ENCODE measurements around the gene GTF2IRD1. TPM values are rescaled to one million over a fixed set of nuclear protein-coding genes. Genes with fewer than 3 reads are reported as not detected.
"Not testable (repeated sequence)": the region's sequence is repeated elsewhere in the genome, so short reads cannot be mapped to it uniquely, and the experiment has no call there.

GTF2IRD1 gene
- total RNA-seq, 4 donors from 2014 or later, result 42.9 to 109 (median 77.0) TPM

GRCh38 chr7:74553596-74554012, 99.9 kb downstream of the GTF2IRD1 start:
- DNase-seq (peak; percentile 64 to 89), ATAC-seq (peak; percentile 90 to 94)
- in situ Hi-C loops (cut with MboI; ENCODE audit: low sequenced_read_pairs in 4 of 4); H3K27me3 ChIP-seq; H3K9me3 ChIP-seq; H3K4me3 ChIP-seq: not testable (repeated sequence)
- TF ChIP-seq POLR2A (IDR thresholded peaks at IDR 0.05), result peak; percentile 18 to 37
- intact Hi-C loops (cut with DNase I; ENCODE audit: low total_unique reads), result loop anchor here (5.0 to 10.0 kb wide), 2 partner anchors 101 to 126 kb away; partner anchors contain the start of gene GTF2I
- peaks cover 0 to 48% of the 10 kb centered on the region in 2 donors for H3K36me3 ChIP-seq
- peak overlapping the region; percentile 89 to 90 (median 89) for H3K27ac ChIP-seq
- peaks cover 12 to 15% of the 10 kb centered on the region in 2 donors for H3K4me1 ChIP-seq

DNA sequence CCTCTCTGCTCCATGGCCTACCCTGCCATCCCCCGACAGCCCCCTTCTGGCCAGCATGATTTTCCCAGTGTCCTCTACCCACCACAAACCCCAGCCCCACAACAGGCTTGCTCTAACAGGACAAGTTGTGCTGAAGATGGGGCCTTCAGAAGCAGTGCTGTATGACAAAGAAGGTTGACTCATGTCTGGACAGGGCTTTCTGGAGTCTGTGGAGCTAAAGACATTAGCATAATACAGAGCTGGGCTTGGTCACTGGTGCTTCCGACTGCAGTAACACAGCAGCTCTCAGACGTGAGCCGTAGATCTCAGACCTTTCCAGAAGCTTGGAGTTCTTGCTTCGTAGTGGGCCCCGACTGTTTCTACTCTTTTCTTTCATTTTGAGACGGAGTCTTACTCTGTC, 100.5 kb downstream of the GTF2IRD1 start:
- TF ChIP-seq CTCF (IDR thresholded peaks at IDR 0.05 in 4 of 5, conservative IDR thresholded peaks at IDR 0.05 in 1 of 5) (no peak), POLR2A (IDR thresholded peaks at IDR 0.05) (no peak)
- Histone ChIP-seq H3K27ac (peak overlapping the region; percentile 89 to 90 (median 89)), H3K36me3 (peaks cover 0 to 48% of the 10 kb centered on the region in 2 donors), H3K27me3 (no peaks in the 10 kb centered on the region), H3K4me3 (no peak overlapping the region), H3K4me1 (peaks cover 12 to 15% of the 10 kb centered on the region in 2 donors), H3K9me3 (no peaks in the 10 kb centered on the region)
- in situ Hi-C loops (cut with MboI; ENCODE audit: low sequenced_read_pairs in 4 of 4), result no loop called here
- DNase-seq (no peak), ATAC-seq (peak; percentile 14 to 55)
- intact Hi-C loops (cut with DNase I; ENCODE audit: low total_unique reads), result loop anchor here (5.0 to 10.0 kb wide), 2 partner anchors 101 to 127 kb away; partner anchors contain the start of gene GTF2I

DNA sequence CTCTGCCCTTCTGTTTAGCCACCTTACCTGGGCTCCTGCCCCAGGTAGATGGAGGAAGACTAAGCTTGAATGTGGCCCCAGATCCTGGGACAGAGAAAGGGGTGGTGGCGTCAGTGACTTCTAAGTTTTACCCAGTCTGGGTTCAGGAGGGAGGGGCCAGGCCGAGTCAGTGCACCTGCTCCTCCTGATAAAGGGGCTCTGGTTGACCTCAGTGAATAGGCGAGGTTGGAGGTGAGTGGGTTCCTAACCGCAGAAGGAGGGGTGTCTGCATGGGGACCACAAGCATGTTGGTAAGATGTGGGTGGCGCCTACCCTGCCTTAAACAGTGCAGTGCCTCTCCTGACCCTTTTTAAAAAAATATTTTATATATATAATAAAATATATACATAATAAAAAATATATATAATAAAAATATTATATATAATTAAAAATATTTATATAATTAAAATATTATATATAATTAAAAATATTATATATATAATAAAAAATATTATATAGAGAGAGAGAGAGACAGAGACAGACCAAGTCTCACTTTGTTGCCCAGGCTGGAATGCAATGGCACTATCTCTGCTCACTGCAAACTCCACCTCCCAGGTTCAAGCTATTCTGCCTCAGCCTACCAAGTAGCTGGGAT, 106.5 kb downstream of the GTF2IRD1 start:
- DNase-seq (no peak), ATAC-seq (no peak)
- no peak overlapping the region for H3K27ac ChIP-seq
- no peak overlapping the region for H3K4me3 ChIP-seq
- H3K4me1 ChIP-seq, result peaks cover 0 to 7% of the 10 kb centered on the region in 2 donors
- in situ Hi-C loops (cut with MboI; ENCODE audit: low sequenced_read_pairs in 4 of 4) (loop anchor here in 2 of 4 donors (10.0 kb wide), 1 partner anchor 135 kb away; no protein-coding TSS in a partner anchor), intact Hi-C loops (cut with DNase I; ENCODE audit: low total_unique reads) (no loop called here)
- TF ChIP-seq CTCF (IDR thresholded peaks at IDR 0.05 in 4 of 5, conservative IDR thresholded peaks at IDR 0.05 in 1 of 5) (no peak), POLR2A (IDR thresholded peaks at IDR 0.05) (no peak)
- peaks cover 0 to 65% of the 10 kb centered on the region in 2 donors for H3K36me3 ChIP-seq
- no peaks in the 10 kb centered on the region for H3K27me3 ChIP-seq
- H3K9me3 ChIP-seq, result no peaks in the 10 kb centered on the region

GRCh38 chr7:74561898-74562613, 108.3 kb downstream of the GTF2IRD1 start:
- in situ Hi-C loops (cut with MboI; ENCODE audit: low sequenced_read_pairs in 4 of 4), result loop anchor here in 2 of 4 donors (10.0 kb wide), 1 partner anchor 137 kb away; no protein-coding TSS in a partner anchor
- Histone ChIP-seq H3K36me3 (peaks cover 0 to 46% of the 10 kb centered on the region in 2 donors), H3K9me3 (no peaks in the 10 kb centered on the region), H3K4me1 (peaks cover 0 to 7% of the 10 kb centered on the region in 2 donors), H3K27me3 (no peaks in the 10 kb centered on the region), H3K4me3 (no peak overlapping the region), H3K27ac (peak overlapping the region; percentile 39 to 77 (median 73))
- DNase-seq (peak; percentile 34 to 57), ATAC-seq (peak; percentile 70 to 76)
- TF ChIP-seq CTCF (IDR thresholded peaks at IDR 0.05 in 4 of 5, conservative IDR thresholded peaks at IDR 0.05 in 1 of 5) (no peak), POLR2A (IDR thresholded peaks at IDR 0.05) (no peak)
- intact Hi-C loops (cut with DNase I; ENCODE audit: low total_unique reads), result no loop called here

- in situ Hi-C loops (cut with MboI; ENCODE audit: low sequenced_read_pairs in 4 of 4), result loop anchor here in 2 of 4 donors (10.0 kb wide), 1 partner anchor 139 kb away; no protein-coding TSS in a partner anchor
- H3K27ac ChIP-seq; H3K4me1 ChIP-seq; ATAC-seq; H3K4me3 ChIP-seq; intact Hi-C loops (cut with DNase I; ENCODE audit: low total_unique reads); H3K27me3 ChIP-seq; DNase-seq; H3K9me3 ChIP-seq: not testable (repeated sequence)
- H3K36me3 ChIP-seq, result peaks cover 0 to 33% of the 10 kb centered on the region in 2 donors
Measured at GRCh38 chr7:74563639-74564038, 109.9 kb downstream of the GTF2IRD1 start.

Measured in gastrocnemius medialis (tissue), 4 donors.